ENCODE measurements around the gene LRRC40. TPM values are rescaled to one million over a fixed set of nuclear protein-coding genes. Genes with fewer than 3 reads are reported as not detected.

The LRRC40 gene
- total and polyA plus RNA-seq, 9 of the 15 experiments (the other 6 are each of a cell fraction or from before 2014, with no cell fraction given), result 16.1 to 36.2 (median 30.9) TPM

GRCh38 chr1:70204600-70204999, 779 bp downstream of the LRRC40 start (continued):
- TF ChIP-seq USF2 (CRISPR knock-in tag; IDR thresholded peaks at IDR 0.05), result no peak
- TF ChIP-seq ARID1B (IDR thresholded peaks at IDR 0.05), result no peak
- no peak for TF ChIP-seq MITF (IDR thresholded peaks at IDR 0.05)
- TF ChIP-seq NFIX (CRISPR knock-in tag; IDR thresholded peaks at IDR 0.05; ENCODE audit: low read depth), result no peak
- no peak for TF ChIP-seq KAT2B (IDR thresholded peaks at IDR 0.05; ENCODE audit: low read depth, low read length)
- no peak for TF ChIP-seq ZBED1 (IDR thresholded peaks at IDR 0.05)
- TF ChIP-seq MAZ (CRISPR knock-in tag; conservative IDR thresholded peaks at IDR 0.05 in 1 of 2, IDR thresholded peaks at IDR 0.05 in 1 of 2), result no peak
- no peak for TF ChIP-seq ZNF644 (tag; IDR thresholded peaks at IDR 0.05; ENCODE audit: low read depth)
- no peak for TF ChIP-seq ZNF655 (CRISPR knock-in tag; IDR thresholded peaks at IDR 0.05)
- no peak for TF ChIP-seq FOXO4 (CRISPR knock-in tag; IDR thresholded peaks at IDR 0.05)
